Stimulated activated CD8-positive, alpha-beta memory T cell treated with anti-CD3 and anti-CD28 coated beads, Interleukin-4, amount 100 ng/mL, for 24 hours (primary cell): ENCODE data around the gene NPEPL1.
"Not testable (repeated sequence)": the region's sequence is repeated elsewhere in the genome, so short reads cannot be mapped to it uniquely, and the experiment has no call there.

Experiments
- DNase-seq: peaks from one replicate; pipeline ENCODE4 v3.0.0-alpha.2; 2020; ENCODE audit warnings: low read depth

NPEPL1 gene, protein sequence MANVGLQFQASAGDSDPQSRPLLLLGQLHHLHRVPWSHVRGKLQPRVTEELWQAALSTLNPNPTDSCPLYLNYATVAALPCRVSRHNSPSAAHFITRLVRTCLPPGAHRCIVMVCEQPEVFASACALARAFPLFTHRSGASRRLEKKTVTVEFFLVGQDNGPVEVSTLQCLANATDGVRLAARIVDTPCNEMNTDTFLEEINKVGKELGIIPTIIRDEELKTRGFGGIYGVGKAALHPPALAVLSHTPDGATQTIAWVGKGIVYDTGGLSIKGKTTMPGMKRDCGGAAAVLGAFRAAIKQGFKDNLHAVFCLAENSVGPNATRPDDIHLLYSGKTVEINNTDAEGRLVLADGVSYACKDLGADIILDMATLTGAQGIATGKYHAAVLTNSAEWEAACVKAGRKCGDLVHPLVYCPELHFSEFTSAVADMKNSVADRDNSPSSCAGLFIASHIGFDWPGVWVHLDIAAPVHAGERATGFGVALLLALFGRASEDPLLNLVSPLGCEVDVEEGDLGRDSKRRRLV

DNA sequence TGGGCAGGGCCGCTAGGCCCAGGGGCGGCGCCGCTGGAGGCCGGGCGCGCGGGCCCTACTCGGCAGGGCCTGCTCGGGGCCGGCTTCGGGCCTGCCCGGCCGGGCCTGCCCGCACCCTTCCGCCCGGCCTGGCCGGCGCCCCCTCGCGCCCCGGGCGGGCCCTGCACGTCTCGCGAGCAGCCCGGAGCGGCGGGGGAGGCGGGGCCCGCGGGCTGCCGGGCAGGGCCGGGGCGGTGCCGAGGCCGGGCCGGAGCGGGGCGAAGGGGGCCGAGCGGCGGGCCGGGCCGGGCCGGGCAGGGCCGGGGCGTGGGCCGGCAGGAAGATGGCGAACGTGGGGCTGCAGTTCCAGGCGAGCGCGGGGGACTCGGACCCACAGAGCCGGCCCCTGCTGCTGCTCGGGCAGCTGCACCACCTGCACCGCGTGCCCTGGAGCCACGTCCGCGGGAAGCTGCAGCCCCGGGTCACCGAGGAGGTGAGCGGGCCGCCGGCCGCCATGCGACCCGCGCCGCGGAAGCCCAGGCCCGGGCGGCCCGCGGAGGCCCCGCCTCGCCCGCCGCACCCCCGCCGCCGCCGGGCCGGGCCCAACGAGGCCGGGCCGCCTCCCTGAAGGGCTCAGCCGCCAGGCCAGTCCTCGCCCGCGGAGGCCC, at the start of gene NPEPL1:
Gene NPEPL1 (plus strand): TSS at position 222 of the 647 bp plus-strand sequence. CDS start 101 bp downstream, at position 323.
- DNase-seq: peak; percentile 50

DNA sequence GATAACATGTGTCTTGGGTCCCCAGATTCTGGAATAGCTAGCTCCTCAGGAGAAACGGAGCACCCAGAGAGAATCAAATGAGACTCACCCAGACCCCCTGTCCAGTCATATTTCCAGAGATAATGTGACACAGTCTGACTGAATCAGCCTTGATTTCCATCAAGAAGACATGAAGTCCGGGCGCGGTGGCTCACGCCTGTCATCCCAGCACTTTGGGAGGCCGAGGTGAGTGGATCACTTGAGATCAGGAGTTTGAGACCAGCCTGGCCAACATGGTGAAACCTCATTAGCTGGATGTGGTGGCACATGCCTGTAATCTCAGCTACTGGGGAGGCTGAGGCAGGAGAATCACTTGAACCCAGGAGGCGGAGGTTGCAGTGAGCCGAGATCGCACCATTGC, 49.7 kb upstream of the NPEPL1 start:
- DNase-seq: not testable (repeated sequence)

DNA sequence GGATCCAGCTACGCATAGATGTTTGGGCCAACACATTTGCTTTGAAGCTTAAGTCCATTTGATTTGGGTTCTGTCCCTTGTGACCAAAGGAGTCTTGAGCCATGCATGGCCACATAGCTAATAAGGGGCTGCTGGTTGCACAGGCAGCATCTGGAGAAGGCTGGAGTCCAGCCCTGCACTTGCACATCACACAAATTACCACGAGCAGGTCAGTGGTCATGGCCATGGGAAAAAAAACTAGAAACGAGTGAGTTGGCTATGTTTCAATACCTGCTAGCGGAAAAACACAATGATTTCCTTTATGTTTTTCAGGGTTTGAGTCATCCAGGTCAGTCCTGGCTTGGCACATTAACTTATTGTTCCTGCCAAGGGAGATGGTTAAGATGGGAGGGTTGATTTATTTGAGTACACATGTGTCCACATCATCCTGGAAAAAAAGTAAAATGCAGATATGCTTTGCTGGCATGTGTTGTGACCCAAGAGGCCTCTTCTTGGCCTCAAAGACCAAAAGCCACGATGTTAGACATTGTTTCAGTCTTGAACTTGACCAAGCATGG, 47.1 kb upstream of the NPEPL1 start:
- no peak for DNase-seq

DNA sequence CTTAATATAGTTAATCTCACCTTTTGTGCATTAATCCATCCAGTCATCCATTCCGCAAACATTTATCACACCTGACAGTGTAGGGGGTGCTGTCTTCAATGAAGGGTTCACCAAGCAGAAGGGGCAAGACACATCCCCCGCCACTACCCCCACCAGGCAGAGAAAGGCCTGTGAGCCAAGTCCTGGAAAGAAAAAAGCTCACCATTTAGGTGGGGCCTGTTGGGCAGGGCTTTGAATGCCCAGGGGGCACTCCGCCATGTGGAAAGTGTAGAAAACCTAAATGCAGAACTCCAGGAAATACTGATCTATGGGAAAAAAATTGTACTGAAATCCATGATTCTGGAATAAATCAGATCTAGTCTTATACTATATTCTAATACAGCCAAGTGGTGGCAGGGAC, 46.3 kb upstream of the NPEPL1 start:
- DNase-seq: no peak

DNA sequence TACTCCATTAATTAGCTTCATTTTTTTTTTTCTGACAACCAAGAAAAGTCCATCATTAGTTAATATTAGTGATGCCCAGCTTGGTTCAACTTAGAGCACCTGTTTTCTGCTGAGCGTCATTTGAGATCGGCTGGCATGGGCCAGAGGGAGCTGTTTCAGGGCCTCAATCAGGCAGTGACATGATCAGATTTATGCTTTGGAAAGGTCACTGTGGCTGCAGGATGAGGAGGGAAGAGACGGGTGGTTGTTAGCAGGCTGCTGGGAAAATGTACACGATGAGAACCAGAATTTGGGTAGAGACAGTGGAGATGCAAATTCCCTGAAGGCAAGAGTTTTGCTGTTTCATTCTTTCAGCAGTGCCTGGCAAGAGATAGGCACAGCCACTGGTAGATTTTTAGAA, 45.9 kb upstream of the NPEPL1 start:
- no peak for DNase-seq

DNA sequence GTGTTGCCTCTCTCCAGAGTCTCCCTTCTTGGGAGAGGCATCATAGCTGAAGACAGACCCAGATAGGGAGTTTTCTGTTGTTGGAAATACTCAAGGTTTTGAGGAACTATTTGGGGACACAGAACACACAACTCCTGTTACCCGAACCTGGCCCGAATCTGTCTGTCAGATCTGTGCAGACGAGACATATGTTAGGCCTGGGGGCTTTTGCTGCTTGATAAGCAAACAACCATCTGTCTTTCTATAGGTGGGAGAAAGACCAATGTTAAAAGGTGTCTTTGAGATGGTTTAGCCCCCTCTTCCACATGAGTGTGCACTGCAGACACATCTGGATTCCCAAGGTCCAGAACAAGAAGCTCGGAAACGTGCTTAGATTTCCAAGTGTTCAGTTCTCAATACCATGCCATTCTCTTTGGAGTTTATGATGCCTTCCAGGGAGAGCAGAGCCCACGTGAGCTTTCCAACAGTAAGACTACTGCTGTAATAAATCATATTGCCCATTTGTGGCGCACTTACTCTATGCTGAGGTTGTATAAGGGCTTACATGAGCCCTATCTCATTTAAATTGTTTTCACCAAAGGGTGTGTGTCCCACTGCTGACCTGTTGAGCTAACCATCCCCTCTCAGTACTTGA, 45.3 kb upstream of the NPEPL1 start:
- DNase-seq: no peak

DNA sequence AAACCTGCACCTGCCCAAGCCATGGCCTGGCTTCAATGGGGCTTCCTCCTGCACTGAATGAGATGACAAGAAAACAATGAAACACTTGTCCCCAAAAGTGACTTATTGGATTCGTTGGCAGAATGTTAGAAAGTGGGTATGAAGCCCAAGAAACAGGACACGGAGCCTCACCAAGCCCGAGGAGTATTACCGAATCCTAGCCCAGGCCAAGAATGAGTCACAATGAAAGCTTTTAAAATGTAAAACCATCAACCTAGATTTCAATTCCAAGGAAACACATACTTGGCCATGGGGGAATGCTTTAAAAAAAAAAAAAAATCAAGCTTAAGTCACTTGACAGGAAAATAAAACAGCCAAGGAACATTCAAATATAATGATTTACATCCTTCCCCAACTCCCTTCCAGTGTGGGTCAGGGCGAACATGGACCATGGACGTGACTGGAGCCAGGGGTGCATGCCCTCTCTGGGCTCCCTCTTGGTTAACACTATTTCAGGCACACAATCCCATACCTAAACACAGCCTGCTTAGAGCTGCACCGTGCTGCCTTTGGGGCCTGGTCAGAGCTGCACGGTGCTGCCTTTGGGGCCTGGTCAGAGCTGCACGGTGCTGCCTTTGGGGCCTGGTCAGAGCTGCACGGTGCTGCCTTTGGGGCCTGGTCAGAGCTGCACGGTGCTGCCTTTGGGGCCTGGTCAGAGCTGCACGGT, 44.7 kb upstream of the NPEPL1 start:
- DNase-seq: no peak

DNA sequence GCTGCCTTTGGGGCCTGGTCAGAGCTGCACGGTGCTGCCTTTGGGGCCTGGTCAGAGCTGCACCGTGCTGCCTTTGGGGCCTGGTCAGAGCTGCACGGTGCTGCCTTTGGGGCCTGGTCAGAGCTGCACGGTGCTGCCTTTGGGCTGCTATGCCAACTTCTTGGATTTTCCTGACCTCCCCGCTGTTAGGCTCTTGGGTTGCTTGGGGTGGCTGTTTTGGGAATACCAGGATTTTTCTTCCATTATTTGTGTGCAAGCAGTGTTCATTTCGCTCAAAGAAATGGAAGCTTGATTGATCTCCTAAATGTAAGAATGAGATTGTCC, 44.1 kb upstream of the NPEPL1 start:
- not testable (repeated sequence) for DNase-seq

DNA sequence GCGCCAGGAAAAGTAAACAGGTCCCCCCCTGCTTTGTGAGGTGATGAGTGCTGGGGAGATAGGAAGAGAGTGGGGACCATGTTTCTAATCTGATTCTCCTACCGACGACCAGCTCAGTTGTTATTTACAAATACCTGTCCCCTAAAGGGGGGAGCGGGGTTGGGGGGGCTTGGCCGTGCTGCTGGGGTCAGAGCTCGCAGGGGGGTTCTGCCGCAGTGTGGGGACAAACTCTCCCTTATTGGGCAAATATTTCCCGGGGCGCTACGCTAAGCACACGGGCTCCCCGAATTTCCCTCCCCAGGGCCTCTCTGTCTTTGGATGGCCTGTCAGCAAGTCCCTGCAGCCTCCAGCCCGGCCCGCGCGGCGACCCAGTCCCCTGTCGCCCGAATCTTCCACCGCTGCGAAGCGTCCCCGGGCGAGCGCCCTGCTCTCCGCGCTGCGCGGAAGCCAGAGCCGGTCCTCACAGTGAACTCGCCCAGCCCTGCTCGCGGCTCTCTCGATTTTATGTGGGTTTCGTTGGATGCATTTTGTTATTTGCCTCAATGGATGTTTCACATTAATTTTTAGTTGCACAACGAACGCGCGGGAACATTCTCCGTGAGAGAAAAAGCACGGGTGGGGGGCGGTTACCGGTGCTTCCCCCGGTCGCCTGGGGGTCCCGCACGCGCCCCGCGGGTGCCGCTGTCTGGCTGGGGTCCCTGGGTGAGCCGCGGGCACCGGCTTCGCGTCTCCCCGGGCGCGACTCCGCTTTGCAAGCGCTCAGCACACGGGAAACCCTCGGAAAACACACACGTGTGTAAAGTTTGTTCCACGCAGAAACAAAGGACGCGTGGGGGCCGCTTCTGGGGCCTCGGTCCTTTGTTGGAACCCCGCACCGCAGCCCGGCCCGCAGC, 43.1 kb upstream of the NPEPL1 start:
- no peak for DNase-seq

DNA sequence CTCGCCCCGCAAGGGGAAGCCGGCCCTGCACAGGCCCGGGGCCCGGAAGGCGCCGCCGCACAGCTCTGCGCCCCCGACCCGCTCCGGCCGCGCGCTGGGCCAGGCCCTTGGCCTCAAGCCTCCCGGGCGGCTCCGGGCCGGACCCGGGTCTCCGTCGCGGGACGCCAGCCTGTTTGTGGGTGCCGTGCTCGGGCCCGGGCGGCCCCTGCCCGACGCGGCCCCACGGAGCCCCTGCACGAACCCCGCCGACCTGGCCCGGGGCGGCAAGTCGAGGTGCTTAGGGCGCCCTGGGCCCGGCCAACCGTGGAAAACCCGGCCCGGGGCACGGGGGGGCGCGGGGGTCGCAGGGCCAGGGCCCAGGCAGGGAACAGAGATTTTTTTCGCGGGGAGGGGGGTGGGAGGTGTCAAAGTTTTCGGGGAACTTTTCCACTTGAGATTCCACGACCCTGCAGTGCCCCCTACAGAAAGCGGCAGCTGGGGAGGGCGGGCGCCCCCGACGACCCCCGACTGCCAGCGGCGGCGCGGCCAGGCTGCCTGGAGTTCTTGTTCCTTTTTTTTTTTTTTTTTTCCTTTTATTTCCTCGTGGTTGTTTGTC, 42.3 kb upstream of the NPEPL1 start:
- peak; percentile 37 for DNase-seq

DNA sequence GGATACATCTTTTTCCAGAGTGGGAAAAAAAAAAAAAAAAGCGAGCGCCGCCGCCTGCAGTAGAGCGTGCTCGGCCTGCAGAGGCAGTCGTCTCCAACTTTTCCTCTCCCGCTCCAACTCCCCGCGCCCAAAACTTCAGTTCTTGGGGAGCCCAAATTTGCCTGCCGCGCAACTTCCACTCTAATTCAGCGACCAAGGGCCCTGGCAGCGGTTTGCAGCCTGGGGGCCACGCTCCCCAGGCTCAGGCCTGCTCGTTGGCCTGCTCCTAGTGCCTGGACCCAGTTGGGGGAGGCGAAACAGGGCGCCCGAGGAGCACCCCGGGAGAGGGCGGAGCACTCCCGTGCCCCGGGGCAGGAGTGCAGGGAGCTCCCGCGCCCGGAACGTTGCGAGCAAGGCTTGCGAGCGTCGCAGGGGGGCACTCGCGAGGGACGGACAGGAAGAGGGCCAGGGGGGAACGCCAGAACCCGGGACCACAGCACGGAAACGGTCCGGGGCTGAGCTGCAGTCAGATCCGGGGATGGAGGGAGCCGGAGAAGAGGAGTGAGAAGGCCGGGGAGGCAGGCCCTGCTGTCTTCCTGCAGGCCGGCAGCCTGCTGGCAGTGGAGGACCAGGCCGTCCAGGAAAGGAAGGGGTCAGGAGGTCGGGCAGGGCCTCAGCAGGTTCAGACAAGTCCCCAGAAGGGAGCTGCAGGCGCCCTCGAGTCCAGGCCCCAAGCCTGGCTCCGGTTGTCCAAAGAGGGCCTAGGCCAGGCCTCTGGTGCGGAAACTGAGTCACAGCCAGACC, 41.6 kb upstream of the NPEPL1 start, which contains the start of gene STX16:
Gene STX16 (plus strand): TSS at position 508 of the 783 bp plus-strand sequence. CDS start 724 bp downstream, outside the sequence.
- DNase-seq: peak; percentile 81

DNA sequence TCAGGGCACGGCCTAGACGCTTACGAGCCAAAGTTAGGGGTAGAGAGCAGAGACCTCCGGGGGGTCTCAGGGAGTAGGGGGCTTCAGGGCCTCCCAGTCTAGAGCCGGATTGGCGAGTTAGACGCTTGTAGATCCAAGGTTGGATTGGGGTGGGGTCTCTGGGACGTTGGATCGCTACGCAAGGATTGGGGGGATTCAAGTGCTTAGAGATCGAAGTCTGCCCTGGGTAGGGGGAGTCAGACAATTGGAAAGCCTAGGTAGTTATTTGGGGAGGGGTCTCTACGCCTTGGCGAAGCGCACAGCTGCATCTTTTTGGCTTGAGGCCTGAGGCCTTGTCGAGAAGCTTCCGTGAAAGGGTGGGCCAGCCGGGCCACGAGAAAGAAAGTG, 41.0 kb upstream of the NPEPL1 start:
- DNase-seq: no peak

DNA sequence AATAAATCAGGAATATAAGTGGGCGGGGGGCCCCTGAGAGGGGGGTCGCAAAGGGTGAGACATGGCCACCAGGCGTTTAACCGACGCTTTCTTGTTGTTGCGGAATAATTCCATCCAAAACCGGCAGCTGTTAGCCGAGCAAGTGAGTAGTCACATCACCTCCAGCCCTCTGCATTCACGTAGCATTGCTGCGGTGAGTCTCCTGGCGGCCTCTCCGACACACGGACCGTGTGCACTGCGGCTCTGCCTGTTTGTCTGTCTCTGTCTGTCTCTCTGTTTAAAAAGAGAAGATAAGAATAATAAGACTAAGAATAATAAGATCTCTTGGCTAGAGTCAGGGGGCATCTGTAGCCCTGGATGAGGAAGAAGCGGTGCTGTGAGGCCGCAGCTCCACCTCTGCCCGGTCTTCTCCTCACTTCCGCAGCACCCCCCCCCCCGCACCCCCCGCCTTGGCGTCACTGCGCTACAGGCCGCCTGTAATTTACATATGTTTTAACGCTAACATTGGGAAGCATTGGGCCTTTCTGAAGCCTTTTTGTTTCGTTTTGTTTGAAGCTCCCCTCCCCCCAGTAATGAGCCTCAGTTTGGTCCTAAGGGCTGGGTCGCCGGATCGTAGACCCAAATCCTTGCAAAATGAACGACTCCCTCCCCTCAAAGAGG, 40.5 kb upstream of the NPEPL1 start:
- peak; percentile 18 for DNase-seq

DNA sequence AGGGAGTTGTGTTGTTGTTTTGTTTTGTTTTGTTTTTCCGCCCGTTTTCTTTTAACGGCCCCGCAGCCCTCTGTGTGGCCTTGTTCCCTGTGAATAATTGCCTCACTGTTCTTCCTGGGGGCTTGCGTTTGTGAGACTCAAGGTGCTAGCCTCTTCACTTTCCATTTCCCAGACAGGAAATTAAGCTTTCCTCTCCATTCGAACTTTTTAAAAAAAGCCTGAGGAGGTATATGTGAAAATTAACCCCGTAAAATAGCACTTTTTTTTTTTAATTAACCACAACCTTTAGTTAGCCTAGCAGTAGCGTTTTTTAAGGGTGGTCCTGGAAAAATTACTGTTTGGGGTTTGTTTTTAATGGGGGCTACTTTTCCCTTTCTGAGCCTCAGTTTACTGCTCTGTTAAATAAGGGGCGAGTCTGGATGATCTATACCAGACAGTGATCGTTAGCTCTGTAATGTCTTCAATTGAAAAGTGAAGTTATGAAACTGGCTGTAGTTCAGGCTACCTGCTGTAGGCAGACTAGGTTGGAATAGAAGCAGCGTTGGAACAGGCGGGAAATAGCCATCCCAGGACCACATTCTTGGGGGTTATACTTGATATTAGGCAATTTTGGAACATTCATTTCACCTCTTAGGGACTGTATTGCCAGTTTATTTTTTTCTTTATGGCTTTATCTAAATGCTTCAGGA, 39.9 kb upstream of the NPEPL1 start:
- DNase-seq: no peak

DNA sequence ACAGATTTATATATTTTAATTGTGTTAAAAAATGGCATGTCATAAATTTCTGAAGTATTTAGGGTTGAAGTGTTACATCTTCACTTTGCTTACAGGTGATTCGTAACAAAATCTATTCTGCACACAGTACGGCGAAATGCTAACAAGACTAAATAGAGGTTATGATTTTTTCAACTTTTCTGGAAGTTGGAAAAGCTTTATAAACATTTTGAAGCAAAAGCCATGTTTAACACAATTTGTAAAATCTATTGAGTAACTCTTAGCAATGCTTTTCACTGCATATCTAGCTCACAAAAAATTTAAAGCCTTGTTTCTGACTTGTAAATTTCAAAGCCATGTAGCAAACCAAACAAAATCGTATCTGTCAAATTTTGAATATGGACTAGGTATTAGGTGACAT, 38.3 kb upstream of the NPEPL1 start:
- no peak for DNase-seq

DNA sequence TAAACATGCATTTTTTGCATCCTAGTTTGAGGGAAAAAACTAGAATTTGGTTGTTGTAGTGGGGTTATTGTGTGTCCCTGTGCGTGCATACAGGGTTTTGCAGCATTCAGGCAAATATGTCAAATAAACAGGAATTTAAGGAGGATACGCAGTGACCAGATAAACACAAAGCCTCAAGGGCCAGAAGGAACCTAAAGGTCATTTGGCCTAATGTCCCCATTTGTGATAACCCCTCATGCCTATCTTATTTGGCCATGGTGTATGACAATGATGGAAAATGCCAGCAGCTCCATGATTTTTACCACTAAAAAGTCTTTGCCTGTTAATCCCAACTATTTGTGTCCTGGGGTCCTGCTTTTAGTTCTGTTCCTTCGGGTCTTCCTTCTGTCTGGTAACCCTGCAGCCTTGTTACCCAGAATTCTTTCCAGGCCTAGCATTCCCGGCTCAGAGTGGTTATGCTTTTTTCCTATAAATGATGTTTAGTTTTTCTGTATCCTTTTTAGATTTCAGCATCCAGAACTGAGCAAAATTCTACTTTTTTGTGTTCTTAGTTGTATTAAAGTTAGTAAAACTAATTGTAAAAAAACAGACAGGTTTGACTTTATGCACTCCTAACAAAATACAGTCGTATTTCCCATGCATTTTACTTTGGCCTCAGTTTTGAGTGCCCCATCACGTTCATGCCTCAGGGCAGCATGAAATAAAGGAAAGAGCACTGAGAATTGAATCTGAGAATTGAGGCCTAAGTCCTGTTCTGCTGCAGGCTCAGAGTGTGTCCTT, 37.1 kb upstream of the NPEPL1 start:
- DNase-seq: no peak

DNA sequence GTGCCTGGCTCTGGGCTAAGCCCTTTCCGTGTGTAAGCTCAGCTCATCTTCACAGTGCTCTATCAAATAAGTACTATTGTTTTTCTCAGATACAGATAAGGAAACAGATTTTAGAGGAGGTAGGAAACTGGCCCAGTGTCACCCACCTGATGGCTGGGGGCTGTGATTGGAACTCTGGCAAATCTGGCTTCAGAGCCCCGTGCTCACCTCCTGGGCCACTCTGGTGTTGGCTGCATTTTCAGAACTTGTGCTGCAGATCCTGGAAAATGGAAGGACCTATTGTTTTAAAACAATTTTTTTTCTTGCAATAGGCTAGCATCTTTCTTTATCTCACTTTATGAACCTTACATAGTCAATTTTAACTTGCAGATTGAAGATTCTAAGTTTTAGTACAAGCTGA, 35.8 kb upstream of the NPEPL1 start:
- DNase-seq: no peak

DNA sequence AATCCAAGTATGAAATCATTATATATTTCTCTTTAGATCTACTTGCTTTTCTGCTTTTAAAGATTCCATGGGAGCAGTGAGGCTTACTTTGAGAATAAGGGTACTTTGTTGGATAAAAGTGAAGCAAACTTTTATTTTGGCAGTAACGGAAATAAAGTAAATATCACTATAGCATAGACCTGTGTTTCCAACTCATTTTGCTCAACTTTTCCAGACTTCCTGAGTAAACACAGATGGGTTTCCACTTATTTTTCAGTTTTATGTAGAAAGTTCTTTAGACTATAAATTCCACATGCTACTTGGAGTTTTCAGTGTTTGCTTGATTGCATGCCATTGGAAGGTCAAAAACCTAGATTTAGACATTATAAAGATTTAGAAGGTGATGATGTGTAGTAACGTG, 35.3 kb upstream of the NPEPL1 start:
- no peak for DNase-seq
